Mucosa of stomach (tissue), 1 donor: ENCODE results near the gene KIFC3.
"Not testable (repeated sequence)": the region's sequence is repeated elsewhere in the genome, so short reads cannot be mapped to it uniquely, and the experiment has no call there.

Experiments used
- H3K27me3 ChIP-seq: one replicate; pipeline ENCODE4 v1.7.0; 2013; ENCODE audit warnings: mild to moderate bottlenecking, low read length; ENCODE audit not compliant: control insufficient read depth, insufficient read depth
- H3K36me3 ChIP-seq: one replicate; pipeline ENCODE4 v1.7.0; 2013; ENCODE audit warnings: low read length; ENCODE audit not compliant: control insufficient read depth, insufficient read depth
- H3K4me1 ChIP-seq: one replicate; pipeline ENCODE4 v1.7.0; 2013; ENCODE audit warnings: mild to moderate bottlenecking, low read length; ENCODE audit not compliant: control insufficient read depth, insufficient read depth
- H3K4me3 ChIP-seq: one replicate; pipeline ENCODE4 v1.7.0; 2013; ENCODE audit warnings: low read length
- H3K9ac ChIP-seq: one replicate; pipeline ENCODE4 v1.7.0; 2013; ENCODE audit warnings: mild to moderate bottlenecking, low read length, moderate library complexity
- H3K9me3 ChIP-seq: one replicate; pipeline ENCODE4 v1.7.0; 2013; ENCODE audit warnings: mild to moderate bottlenecking, low read length, moderate library complexity; ENCODE audit not compliant: control insufficient read depth
- donor health status: Pancreatic carcinoma.

The KIFC3 gene

GRCh38 chr16:57749856-57750452 is 52.3 kb downstream of the KIFC3 start:
- Histone ChIP-seq H3K9ac (no peak overlapping the region), H3K9me3 (no peaks in the 10 kb centered on the region), H3K4me1 (no peaks in the 10 kb centered on the region), H3K4me3 (no peak overlapping the region), H3K27me3 (no peaks in the 10 kb centered on the region), H3K36me3 (no peaks in the 10 kb centered on the region)

- Histone ChIP-seq H3K27me3 (no peaks in the 10 kb centered on the region), H3K9me3 (no peaks in the 10 kb centered on the region), H3K9ac (no peak overlapping the region), H3K36me3 (no peaks in the 10 kb centered on the region), H3K4me3 (no peak overlapping the region), H3K4me1 (no peaks in the 10 kb centered on the region)
These were observed 53.1 kb downstream of the KIFC3 start for GRCh38 chr16:57749101-57749692.

GRCh38 chr16:57748596-57748995 is 53.7 kb downstream of the KIFC3 start:
- H3K9ac ChIP-seq: no peak overlapping the region
- H3K27me3 ChIP-seq: no peaks in the 10 kb centered on the region
- no peaks in the 10 kb centered on the region for H3K4me1 ChIP-seq
- no peaks in the 10 kb centered on the region for H3K9me3 ChIP-seq
- H3K4me3 ChIP-seq: no peak overlapping the region
- no peaks in the 10 kb centered on the region for H3K36me3 ChIP-seq

- Histone ChIP-seq H3K4me3 (no peak overlapping the region), H3K36me3 (no peaks in the 10 kb centered on the region), H3K9ac (no peak overlapping the region), H3K4me1 (no peaks in the 10 kb centered on the region), H3K9me3 (no peaks in the 10 kb centered on the region), H3K27me3 (no peaks in the 10 kb centered on the region)
These were observed 54.3 kb downstream of the KIFC3 start for GRCh38 chr16:57747996-57748395.

- H3K36me3 ChIP-seq: no peaks in the 10 kb centered on the region
- no peaks in the 10 kb centered on the region for H3K27me3 ChIP-seq
- H3K4me1 ChIP-seq: no peaks in the 10 kb centered on the region
- H3K4me3 ChIP-seq: no peak overlapping the region
- H3K9ac ChIP-seq: no peak overlapping the region
- H3K9me3 ChIP-seq: no peaks in the 10 kb centered on the region
These were observed 54.8 kb downstream of the KIFC3 start for GRCh38 chr16:57747496-57747895.

GRCh38 chr16:57747091-57747490 is 55.2 kb downstream of the KIFC3 start:
- Histone ChIP-seq H3K4me3 (no peak overlapping the region), H3K4me1 (no peaks in the 10 kb centered on the region), H3K27me3 (no peaks in the 10 kb centered on the region), H3K9me3 (no peaks in the 10 kb centered on the region), H3K9ac (no peak overlapping the region), H3K36me3 (no peaks in the 10 kb centered on the region)

GRCh38 chr16:57746316-57746715 is 56.0 kb downstream of the KIFC3 start:
- not testable (repeated sequence) for H3K4me3 ChIP-seq, H3K9ac ChIP-seq, H3K36me3 ChIP-seq, H3K27me3 ChIP-seq, H3K9me3 ChIP-seq, H3K4me1 ChIP-seq

- H3K9me3 ChIP-seq: no peaks in the 10 kb centered on the region
- no peaks in the 10 kb centered on the region for H3K36me3 ChIP-seq
- no peak overlapping the region for H3K4me3 ChIP-seq
- H3K27me3 ChIP-seq: no peaks in the 10 kb centered on the region
- no peaks in the 10 kb centered on the region for H3K4me1 ChIP-seq
- no peak overlapping the region for H3K9ac ChIP-seq
These were observed 56.5 kb downstream of the KIFC3 start for GRCh38 chr16:57745768-57746167.

GRCh38 chr16:57744642-57744903 is 57.7 kb downstream of the KIFC3 start:
- H3K9me3 ChIP-seq: no peaks in the 10 kb centered on the region
- H3K4me1 ChIP-seq: no peaks in the 10 kb centered on the region
- H3K36me3 ChIP-seq: no peaks in the 10 kb centered on the region
- H3K9ac ChIP-seq: no peak overlapping the region
- H3K4me3 ChIP-seq: no peak overlapping the region
- H3K27me3 ChIP-seq: no peaks in the 10 kb centered on the region

GRCh38 chr16:57743886-57744641 is 58.2 kb downstream of the KIFC3 start:
- no peaks in the 10 kb centered on the region for H3K27me3 ChIP-seq
- no peak overlapping the region for H3K4me3 ChIP-seq
- no peaks in the 10 kb centered on the region for H3K9me3 ChIP-seq
- no peak overlapping the region for H3K9ac ChIP-seq
- no peaks in the 10 kb centered on the region for H3K36me3 ChIP-seq
- H3K4me1 ChIP-seq: no peaks in the 10 kb centered on the region

GRCh38 chr16:57743458-57743857 is 58.8 kb downstream of the KIFC3 start:
- no peaks in the 10 kb centered on the region for H3K4me1 ChIP-seq
- H3K9me3 ChIP-seq: no peaks in the 10 kb centered on the region
- no peaks in the 10 kb centered on the region for H3K36me3 ChIP-seq
- H3K4me3 ChIP-seq: no peak overlapping the region
- H3K27me3 ChIP-seq: no peaks in the 10 kb centered on the region
- no peak overlapping the region for H3K9ac ChIP-seq

- no peak overlapping the region for H3K9ac ChIP-seq
- no peaks in the 10 kb centered on the region for H3K9me3 ChIP-seq
- peaks cover under 1% of the 10 kb centered on the region for H3K4me1 ChIP-seq
- H3K27me3 ChIP-seq: no peaks in the 10 kb centered on the region
- no peak overlapping the region for H3K4me3 ChIP-seq
- H3K36me3 ChIP-seq: no peaks in the 10 kb centered on the region
These were observed 59.7 kb downstream of the KIFC3 start for GRCh38 chr16:57742543-57742942.
